ENCODE data around the gene FYN.
A peak's percentile ranks its signal among the peaks of the same experiment; 100 is the strongest.
"Not testable (repeated sequence)": the region's sequence is repeated elsewhere in the genome, so short reads cannot be mapped to it uniquely, and the experiment has no call there.

Gene FYN

DNA sequence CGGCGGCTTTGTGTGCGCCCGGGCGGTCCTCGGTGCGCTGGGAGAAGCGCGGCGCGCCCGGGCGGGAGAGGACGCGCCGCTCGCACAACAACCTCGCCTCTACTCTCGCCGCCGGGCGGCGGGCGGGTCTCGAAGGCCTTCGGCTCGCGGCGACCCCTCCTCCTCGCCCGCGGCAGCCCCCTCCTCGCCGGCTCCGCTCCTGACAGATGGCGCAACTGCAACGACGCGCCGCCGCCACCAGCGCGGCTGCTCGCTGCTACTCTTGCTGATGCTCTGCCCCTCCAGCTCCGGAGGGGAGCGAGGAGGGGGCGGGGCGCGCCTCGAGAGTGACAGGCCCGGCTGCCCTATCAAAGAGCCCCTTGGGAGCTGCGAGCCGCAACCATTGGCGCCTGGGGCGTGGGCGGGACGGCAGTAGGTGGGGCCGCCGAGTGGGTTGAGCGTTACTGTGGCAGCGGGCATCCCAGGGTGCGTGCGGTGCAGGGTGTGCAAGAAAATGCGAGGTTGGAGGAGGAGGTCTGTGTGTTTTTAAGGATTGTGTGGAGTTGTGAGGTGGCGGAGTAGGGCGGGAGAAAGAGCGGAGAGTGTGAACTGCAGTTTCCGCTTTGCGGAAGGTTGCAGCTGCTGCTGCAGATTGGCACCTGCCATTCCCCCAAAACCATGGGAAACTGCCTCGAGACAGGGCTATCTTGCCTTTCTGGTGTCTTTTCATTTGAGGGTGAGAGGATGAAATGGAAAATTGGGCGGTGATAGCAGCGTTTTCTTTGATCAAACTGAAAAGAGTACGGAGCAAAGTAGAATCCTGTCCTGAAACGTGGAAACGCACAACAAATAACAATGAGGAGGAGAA, at the start of gene FYN:
TSS of gene FYN (minus strand) at position 275 of the 847 bp plus-strand sequence. CDS start 153,401 bp downstream, outside the sequence.
- DNase-seq = peak; percentile 89 to 90

DNA sequence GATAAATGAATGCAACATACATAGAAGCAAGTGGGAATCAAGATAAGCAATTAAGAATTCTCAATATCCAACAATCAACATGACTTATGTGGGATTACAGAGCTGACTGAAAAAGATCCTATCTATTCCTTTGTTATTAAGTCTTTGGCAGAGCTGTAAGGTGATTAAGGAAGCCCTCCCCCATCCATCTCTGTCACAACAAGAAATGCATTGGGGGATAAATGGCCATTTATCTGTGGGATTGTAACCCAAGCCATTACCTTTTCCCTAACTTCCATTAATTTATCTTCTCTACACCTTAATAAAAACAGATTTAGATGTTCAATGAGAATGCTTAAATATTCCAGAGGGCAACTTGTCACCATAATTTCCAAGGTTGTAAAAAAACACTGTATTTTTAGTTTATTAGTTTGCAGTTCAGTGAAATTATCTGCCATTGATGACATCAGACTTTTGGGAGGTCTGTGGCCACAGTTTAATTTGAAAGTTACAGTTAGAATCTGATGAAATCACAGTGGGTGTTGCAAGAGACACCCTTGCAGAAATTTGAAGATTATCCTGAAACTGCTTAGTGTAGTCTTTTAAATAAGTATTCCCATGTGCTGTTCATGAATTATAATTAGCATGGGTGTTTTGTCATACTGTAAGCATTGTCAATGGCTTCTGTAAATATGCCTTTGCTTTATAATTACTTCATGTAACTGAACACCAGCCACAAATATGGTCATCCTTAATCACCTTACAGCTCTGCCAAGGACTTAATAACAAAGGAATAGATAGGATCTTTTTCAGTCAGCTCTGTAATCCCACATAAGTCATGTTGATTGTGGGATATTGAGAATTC, 49.4 kb upstream of the FYN start:
- DNase-seq = no peak

DNA sequence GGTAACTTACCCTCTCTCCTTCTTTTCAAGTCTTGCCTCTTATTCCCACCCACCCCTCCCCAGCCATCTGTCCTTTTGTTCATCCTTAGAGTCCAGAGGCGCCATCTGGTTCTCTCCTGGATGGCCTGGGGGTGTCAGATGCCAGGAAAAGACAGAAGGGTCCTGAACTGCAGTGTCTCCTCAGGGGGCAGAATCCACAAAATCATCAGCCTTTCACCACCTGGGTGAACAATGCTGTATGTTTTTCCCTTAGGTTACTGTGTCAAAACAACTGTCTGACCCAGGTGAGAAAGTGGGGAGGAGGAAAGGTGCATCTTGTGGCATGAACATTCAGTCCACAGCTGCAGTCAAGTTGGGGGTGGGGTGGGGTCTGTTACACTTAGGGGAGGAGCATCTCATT, 47.9 kb upstream of the FYN start:
- no peak for DNase-seq

DNA sequence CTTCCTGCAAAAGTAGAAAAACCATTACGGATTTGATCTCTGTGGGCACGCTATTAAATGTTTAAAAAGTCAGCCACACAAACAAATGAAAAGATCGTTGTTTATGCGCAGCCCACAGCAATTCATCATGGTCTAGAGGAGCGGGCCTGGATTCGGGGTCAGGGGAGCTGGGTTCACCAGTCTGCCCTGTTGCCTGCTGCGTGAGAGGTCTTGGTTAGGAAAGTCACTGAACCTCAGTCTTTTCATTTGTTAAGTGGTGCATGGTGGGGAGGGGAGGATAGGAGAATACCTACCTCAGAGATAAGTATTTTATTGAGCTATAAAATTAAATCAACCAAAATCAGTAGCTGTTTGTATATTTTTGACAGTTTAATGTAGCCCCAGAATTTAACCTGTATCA, 47.3 kb upstream of the FYN start:
- DNase-seq = no peak

DNA sequence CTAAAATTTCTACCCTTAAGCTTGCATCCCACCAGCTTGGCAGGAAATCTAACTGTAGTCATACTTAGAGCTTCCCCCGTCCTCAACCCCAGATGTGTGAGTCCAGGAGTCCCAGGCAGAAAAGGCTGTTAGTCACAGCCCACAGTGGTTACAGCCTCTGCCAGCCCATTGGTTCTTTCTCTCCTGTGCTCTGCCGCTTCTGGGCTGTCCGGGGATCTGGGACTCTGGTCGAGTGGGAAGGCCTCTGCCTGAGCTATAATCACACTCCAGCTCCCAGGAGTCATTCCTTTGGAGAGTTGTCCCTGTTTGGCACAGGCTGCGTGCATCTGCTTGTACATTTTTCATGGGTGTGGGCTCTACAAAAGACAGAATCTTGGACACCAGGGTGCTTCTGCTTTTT, 45.6 kb upstream of the FYN start:
- DNase-seq = peak; percentile 48 to 73

DNA sequence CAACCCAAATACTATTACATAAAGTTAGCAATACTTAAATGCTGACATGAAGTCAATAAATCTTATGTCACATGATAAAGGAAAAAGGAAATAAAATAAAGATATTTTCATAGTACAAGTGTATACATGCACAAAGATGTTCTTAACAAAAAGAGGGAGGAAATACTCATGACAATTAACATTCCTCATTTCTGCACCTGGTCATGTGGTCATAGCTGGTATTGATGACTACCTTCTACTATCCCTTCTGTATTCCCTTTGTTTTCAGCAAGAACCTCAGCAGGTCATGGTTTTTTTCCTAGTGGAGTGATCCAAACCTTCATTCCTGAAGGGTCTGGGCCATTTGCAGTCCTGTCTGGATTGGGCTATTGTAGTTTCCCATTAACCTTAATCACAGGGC, 43.5 kb upstream of the FYN start:
- DNase-seq = no peak

DNA sequence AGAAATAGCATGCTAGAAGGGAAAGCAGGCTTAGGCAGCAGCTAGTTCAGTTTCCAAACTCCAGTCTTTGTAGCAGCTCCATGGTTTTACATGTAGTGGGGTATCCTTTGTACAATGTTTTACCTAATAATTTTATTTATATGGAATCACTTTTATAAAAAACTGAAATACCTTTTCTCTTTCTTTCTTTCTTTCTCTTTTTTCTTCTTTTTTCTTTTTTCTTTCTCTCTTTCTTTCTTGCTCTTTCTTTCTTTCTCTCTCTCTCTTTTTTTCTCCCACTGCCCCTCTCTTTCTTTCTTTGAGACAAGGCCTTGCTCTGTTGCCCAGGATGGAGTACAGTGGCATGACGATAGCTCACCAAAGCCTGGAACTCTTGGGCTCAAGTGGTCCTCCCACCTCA, 41.4 kb upstream of the FYN start:
- no peak for DNase-seq

DNA sequence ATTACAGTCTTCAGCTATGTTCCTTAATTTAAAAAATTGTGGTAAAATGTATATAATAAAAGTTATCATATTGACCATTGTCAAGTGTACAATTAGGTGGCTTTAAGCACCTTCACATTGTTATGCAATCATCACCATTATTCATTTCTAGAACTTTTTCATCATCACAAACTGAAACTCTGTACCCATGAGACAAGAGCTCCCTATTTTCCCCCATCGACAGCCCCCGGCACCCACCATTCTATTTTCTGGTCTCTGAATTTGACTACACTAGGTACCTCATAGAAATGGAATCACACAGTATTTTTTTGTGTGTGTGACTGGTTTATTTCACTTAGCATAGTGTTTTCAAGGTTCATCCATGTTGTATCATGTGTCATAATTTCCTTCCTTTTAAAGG, 39.7 kb upstream of the FYN start:
- DNase-seq = no peak

DNA sequence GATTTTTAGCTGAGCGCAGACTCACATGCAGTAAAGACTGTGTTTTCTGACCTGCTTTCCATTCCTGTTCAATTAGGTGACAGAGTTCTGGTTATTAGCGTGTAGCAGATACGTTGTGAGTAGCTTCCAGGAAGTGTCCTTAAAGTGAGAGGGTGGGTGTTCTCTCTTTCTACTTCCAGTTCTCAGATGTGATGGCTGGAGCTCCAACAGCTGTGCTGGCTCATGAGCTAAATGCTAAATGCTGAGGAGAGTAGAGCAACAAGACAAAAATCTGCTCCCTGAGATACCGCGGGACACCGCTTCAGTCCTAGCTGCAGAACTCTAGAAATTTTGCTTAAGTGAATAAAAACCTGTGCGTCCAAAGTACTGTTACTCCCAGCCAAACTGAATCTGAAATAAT, 38.2 kb upstream of the FYN start:
- no peak for DNase-seq

DNA sequence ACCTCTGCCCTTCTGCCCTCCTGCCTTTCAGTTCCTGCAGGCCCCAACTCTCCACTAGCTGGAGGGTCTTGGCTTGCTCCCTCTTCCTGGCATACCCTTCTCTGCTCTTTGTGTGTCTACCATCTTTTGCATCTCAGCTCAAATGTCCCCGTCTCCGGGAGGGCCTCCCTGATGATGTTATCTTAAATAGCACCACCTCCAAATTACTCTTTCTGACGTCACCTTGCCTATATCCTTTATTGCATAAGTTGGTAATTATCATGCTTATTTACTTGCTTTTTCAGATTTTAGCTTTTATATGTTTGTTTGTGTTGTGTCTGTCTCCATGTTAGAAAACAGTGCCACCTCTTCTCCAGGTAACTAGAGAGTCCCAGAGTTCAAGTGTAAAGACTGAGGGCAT, 36.0 kb upstream of the FYN start:
- no peak for DNase-seq

DNA sequence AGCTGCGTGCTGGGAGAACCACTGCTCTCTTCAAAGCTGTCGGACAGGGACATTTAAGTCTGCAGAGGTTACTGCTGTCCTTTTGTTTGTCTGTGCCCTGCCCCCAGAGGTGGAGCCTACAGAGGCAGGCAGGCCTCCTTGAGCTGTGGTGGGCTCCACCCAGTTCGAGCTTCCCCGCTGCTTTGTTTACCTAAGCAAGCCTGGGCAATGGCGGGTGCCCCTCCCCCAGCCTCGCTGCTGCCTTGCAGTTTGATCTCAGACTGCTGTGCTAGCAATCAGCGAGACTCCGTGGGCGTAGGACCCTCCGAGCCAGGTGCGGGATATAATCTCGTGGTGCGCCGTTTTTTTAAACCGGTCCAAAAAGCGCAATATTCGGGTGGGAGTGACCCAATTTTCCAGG, 35.1 kb upstream of the FYN start:
- not testable (repeated sequence) for DNase-seq

DNA sequence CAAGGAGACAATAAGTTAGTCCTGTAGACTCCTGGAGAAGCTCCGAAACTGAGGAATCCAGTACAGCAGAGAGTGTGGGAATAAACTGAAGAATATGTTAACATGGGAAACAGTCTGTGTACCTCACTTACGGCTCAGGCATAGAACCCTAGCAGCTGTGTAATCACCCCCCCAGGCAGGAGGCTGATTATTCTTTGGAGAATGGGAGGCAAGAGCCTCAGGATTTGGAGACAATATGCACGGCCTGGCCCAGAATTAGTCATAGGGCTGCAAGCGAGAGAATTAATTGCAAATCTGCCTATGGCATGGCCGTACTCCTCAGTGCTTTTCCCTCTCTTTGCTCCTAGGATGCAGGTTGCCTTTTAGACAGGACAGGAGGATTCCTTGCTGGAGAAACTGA, 27.5 kb upstream of the FYN start:
- no peak for DNase-seq

DNA sequence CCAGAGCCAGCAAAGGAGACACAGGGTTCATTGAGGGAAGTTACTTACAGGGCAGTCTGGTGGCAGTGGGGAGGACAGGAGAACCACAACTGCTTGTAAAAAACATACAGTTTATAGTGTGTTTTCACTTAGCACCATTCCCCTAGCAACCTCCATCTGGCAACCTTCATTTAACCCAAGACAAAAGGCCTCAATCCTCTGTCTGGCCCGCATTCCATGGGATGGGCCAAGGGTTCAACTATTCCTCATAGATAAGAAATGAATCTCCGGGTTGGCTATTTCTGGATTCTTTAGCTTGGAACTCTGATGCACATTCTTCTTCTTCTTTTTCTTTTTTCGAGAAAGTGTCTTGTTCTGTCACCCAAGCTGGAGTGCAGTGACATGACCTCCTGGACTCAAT, 26.3 kb upstream of the FYN start:
- no peak for DNase-seq

DNA sequence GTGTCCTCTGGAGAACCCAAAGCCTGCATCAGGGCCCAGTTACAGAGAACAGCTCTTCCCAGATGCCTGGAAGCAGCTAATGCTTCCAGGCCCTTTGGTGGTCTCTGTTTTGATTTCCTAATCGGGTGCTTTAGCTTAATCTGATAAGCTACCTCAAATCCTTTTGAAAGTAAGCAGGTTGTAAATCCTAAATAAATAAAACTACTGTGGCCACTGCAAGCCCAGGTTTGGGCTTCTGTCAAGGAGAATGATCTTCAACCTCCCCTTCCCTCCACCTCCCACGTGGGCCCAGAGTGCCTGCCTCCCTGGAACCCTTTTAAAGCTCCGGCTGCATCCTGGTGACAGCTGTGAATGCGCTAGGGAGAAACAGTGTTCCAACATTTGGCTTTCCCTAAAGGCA, 25.2 kb upstream of the FYN start:
- no peak for DNase-seq

DNA sequence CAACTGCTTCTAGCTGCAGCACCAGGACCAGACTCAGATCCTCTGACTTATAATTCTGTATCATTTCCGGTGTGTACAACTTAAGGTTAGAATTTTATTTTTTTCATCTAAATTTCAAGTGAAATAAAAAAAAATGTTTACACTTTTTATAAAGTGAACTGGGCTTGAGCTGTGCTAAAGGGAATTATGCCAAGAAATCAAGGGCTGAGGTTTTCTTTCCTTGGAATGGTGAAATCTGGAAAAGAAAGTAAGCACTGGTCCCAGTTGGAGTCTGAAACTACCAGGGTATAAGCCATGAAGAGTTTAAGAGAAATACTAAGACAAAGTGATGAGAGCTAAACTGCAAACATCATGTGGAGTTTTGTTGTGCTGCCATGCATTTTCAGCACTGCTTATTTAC, 21.7 kb upstream of the FYN start:
- DNase-seq = no peak

DNA sequence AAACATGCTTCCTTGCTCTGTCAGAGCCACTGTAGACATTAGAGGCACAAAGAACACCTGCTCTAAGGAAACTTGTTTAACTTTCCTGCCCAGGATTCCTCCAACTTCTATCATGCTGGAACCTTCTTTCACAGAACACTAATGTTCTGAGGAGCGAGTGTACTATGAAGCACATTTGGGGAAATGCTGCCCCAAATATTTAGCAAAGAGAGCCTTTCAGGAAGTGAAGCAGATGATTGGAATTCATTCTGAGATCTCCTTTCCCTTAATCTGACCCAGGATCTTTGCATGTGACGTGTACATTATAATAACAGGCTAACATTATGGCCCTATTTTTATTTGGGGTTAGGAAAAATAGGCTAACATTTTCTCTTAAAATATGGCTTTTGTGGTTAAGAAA, 21.0 kb upstream of the FYN start:
- DNase-seq = no peak

DNA sequence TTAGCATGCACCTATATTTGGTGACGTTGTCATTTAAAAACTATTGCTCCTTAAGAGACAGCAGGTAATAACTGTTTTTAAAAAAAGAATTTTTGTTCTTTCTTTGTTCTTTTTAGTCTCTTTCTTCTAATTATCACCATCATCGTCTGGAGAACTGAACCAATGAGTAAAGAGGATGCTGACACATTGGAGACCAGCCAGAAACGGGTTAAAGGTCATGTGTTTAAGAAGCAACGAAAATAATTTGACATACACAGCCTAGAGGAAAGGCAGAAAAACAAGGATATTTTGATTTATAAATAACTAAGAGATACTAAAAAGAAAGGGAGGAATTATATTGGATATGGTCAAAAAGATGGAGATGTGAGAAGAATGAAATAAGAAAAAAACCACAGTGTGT, 19.2 kb upstream of the FYN start:
- no peak for DNase-seq

DNA sequence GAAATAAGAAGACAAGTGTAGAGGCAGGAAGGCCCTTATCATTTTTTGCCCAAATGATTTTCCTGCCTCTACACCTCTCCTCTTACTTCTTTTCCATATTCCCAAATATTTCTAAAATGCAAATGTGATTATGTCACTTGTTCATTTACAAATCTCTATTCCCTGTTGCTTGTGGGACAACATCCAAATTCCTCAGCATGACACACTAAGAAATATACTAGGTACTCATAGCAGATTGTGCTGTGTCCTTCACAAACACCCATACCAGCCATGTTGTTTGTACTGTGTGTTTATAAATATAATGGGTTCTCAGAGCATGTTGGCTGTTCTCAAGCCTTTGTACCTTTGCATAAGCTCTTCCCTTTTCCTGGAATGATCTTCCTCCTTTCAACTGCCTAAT, 17.7 kb upstream of the FYN start:
- DNase-seq = no peak

DNA sequence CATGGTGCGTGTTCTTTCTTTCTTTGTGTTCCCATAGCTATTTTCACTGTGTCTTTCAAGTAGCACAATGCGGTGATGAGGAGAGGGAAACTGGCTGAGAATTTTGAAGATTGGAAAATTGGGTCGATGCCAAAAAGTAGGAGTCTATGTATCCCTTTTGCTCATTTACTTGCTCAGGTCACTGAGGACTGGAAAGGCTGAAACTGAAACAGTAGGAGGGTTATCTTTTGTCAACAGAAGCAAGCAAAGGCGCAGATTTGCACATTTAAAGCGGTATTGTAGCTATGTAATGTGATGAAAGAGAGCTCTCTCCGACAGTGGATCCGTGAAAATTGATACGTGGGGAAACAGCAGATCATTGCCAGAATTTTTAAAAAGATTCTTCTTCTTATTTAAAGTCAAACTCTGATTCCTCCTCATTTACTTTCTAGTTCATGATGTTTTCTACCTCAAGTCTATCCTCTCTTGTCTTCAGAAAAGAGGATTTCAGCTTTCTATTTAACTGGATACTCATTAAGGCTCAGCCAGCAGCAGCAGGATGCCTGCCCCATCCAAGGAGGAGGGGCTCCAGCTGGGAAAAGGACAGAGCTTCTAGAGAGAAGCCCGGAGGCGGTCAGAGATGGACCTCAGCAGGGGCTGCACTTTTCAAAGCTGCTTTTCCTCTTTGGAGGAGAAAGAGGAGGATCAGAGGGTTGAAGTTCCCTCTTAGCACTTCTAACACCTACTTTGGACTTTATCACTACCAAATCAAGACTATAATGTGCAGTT, 15.9 kb upstream of the FYN start:
- DNase-seq = no peak

DNA sequence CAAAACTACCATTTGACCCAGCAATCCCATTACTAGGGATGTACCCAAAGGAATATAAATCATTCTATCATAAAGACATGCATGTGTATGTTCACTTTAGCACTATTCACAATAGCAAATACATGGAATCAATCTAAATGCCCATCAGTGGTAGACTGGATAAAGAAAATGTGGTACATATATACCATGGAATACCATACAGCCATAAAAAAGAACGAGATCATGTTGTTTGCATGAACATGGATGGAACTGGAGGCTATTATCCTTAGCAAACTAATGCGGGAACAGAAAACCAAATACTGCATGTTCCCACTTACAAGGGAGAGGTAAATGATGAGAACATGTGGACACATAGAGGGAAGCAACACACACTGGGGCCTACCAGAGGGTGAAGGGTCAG, 13.5 kb upstream of the FYN start:
- not testable (repeated sequence) for DNase-seq

DNA sequence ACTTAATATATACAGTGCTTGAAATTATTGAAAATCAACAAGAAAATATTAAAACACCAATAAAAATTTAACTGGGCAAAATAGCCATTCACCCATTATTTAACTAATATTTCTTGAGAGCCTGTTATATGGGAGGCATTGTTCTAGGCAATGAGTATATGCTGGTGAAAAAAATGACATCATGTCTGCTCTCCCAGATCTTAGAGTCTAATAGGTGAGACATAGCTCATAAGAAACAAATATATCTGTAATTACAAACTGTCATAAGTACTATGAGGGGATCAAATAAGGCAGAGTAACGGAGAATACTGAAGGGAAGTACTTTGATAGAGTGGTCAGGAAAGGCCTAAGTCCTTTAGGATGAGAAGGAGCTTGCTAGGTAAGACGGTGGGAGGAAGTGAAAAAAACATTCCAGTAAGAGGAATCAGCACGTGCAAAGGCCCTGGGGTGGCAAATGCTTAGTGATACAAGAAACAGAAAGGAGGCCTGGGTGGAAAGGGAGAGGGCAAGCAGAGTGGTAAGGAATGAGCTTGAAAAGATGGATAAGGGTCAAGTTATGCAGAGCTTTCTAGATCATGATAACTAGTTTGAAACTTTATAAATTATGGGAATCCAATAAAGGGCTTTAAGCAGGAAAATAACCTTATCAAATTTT, 12.2 kb upstream of the FYN start:
- no peak for DNase-seq

DNA sequence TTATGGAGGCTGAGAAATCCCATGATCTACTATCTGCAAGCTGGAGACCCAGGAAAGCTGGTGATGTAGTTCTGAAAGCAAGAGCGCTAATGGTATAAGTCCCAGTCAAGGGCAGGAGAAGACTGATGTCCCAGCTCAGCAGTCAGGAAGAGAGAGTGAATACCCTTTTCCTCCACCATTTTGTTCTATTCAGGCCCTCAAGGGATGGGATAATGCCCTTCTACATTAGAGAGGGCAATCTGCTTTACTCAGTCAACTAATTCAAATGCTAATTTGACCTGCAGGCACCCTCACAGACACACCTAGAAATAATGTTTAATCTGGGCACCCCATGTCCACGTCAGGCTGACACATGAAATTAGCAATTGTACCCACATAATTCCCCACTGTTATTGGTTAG, 10.8 kb upstream of the FYN start:
- DNase-seq = no peak

Data from Kasumi-1 (cell line).